Breast epithelium (tissue), 4 donors: ENCODE results near the gene ZRSR2. TPM values are rescaled to one million over a fixed set of nuclear protein-coding genes. Genes with fewer than 3 reads are reported as not detected.

Source experiments
- DNase-seq, 2 donors: peaks; one replicate each; pipeline ENCODE4 v3.0.0-alpha.2; 2019; ENCODE audit warnings: low spot score in 2 of 2
- H3K27ac ChIP-seq, 2 donors: fragments of 200-600 bp; sonication (generic) in 1 of 2; one replicate each; pipeline ENCODE4 v1.5.1; 2016 to 2019; ENCODE audit warnings: mild to moderate bottlenecking in 1 of 2
- H3K27me3 ChIP-seq, 2 donors: fragments of 200-600 bp; sonication (generic) in 1 of 2; one replicate each; pipeline versions ENCODE4 v1.5.1 to v1.6.0; 2017 to 2019; ENCODE audit warnings: control low read depth in 1 of 2, mild to moderate bottlenecking in 1 of 2
- H3K36me3 ChIP-seq: fragments of 200-600 bp; one replicate; pipeline ENCODE4 v1.5.1; 2019
- H3K4me1 ChIP-seq, 2 donors: fragments of 200-600 bp; sonication (generic); one replicate each; pipeline ENCODE4 v1.5.1; 2016 to 2019; ENCODE audit warnings: control low read depth in 1 of 2
- H3K4me3 ChIP-seq, 3 donors: fragments of 200-600 bp; sonication (generic); 1 replicate in 2 of 3; 2 replicates in 1 of 3; pipeline ENCODE4 v1.5.1; 2016 to 2019; ENCODE audit warnings: mild to moderate bottlenecking in 3 of 3, moderate library complexity in 2 of 3
- H3K9me3 ChIP-seq, 2 donors: fragments of 200-600 bp; sonication (generic) in 1 of 2; one replicate each; pipeline ENCODE4 v1.5.1; 2016 to 2019; ENCODE audit warnings: control low read depth in 1 of 2
- POLR2A ChIP-seq: fragments of 450-650 bp; IDR thresholded peaks from one replicate; pipeline ENCODE4 v1.6.1; 2016; ENCODE audit warnings: antibody characterized with exemption, mild to moderate bottlenecking, moderate library complexity
- POLR2AphosphoS5 ChIP-seq, 3 donors: sonication (generic); formaldehyde crosslinking; IDR thresholded peaks; one replicate each; pipeline ENCODE4 v1.6.1; 2017; ENCODE audit warnings: antibody characterized with exemption in 3 of 3
- intact Hi-C: fragments of 100-400 bp; cut with DNase I; formaldehyde crosslinking; loops from one replicate; pipeline ENCODE4 v1.15.1; 2023; ENCODE audit warnings: low total_unique reads
- total RNA-seq, 3 donors: library from RNA; depleted of rRNA; stranded (reverse); fragments of >200 nt; gene quantifications; one replicate each; pipeline ENCODE4 v1.1.0, GENCODE V29; 2016
- TF ChIP-seq, protein P1 (sequence below), 3 donors: fragments of 450-650 bp; IDR thresholded peaks; one replicate each; pipeline ENCODE4 v1.5.1; 2016 to 2017; ENCODE audit warnings: antibody characterized with exemption in 3 of 3, mild to moderate bottlenecking in 3 of 3, moderate library complexity in 3 of 3

Gene ZRSR2
- total RNA-seq, 3 donors from 2014 or later: 8.9 to 9.8 (median 9.8) TPM

DNA sequence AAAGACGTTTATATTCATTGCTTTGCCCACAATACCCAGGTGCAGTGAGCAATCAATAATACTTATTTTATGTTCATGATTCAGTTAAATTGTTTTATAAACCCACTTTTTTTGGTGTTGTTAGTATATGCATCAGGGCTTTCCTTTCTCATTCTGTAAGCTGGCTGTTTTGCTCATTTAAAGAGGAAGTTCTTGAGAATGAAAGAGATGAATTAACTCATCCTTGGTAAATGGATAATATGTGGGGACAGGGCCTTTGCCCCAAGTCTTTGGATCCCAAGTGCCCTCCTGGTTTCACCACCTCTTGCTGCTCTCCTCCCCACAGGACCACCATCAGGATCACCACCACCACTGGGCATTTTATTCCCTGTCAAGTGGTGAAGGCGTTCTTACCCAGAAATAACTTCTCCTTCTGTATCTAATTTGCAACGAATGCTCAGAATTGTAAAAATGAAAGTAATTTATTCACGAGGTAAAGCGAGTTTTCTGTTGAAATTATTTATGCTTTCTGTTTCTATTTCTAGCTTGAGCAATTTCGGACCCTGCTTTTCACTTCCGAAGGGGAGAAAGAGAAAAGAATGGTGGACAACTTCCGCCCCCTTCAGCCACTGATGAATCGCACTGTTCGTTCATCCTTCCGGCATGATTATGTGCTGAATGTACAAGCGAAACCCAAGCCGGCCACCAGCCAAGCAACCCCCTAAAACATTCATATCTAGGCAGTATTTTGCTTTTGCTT is 8.2 kb upstream of the ZRSR2 start:
- no peak overlapping the region for H3K27ac ChIP-seq
- no peak for DNase-seq
- TF ChIP-seq POLR2AphosphoS5 (IDR thresholded peaks at IDR 0.05) (no peak), POLR2A (no peak)
- TF ChIP-seq, protein P1, sequence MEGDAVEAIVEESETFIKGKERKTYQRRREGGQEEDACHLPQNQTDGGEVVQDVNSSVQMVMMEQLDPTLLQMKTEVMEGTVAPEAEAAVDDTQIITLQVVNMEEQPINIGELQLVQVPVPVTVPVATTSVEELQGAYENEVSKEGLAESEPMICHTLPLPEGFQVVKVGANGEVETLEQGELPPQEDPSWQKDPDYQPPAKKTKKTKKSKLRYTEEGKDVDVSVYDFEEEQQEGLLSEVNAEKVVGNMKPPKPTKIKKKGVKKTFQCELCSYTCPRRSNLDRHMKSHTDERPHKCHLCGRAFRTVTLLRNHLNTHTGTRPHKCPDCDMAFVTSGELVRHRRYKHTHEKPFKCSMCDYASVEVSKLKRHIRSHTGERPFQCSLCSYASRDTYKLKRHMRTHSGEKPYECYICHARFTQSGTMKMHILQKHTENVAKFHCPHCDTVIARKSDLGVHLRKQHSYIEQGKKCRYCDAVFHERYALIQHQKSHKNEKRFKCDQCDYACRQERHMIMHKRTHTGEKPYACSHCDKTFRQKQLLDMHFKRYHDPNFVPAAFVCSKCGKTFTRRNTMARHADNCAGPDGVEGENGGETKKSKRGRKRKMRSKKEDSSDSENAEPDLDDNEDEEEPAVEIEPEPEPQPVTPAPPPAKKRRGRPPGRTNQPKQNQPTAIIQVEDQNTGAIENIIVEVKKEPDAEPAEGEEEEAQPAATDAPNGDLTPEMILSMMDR (IDR thresholded peaks at IDR 0.05): no peak
- H3K4me1 ChIP-seq: no peaks in the 10 kb centered on the region
- no peaks in the 10 kb centered on the region for H3K27me3 ChIP-seq
- intact Hi-C loops: no loop called here
- H3K36me3 ChIP-seq: no peaks in the 10 kb centered on the region
- no peaks in the 10 kb centered on the region for H3K9me3 ChIP-seq
- H3K4me3 ChIP-seq: no peak overlapping the region

DNA sequence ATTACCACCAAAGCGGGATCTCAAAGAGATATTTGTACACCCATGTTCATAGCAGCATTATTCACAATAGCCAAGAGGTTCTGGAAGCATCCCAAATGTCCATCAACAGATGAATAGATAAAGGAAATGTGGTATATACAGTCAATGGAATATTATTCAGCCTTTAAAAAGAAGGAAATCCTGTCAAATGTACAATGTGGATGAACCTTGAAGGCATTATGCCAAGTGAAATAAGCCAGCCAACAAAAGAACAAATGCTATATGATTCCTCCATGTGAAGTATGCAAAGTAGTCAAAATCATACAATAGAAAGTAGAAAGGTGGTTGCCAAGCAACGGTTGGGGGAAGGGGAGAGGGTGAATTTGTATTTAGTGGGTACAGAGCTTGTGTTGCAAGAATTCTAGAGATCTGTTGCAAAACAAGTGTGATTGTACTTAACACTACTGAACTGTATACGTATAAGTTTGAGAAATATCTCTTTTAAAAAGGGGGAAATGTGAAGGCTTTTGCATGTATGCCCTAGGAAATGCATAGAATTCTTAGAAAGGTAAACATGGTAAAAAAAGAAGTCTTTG is 5.0 kb upstream of the ZRSR2 start:
- intact Hi-C loops: no loop called here
- Histone ChIP-seq H3K4me3 (no peak overlapping the region), H3K4me1 (no peaks in the 10 kb centered on the region), H3K27ac (no peak overlapping the region), H3K9me3 (no peaks in the 10 kb centered on the region), H3K36me3 (no peaks in the 10 kb centered on the region), H3K27me3 (no peaks in the 10 kb centered on the region)
- TF ChIP-seq POLR2A (no peak), POLR2AphosphoS5 (IDR thresholded peaks at IDR 0.05) (no peak)
- TF ChIP-seq, protein P1 (IDR thresholded peaks at IDR 0.05): no peak
- no peak for DNase-seq

DNA sequence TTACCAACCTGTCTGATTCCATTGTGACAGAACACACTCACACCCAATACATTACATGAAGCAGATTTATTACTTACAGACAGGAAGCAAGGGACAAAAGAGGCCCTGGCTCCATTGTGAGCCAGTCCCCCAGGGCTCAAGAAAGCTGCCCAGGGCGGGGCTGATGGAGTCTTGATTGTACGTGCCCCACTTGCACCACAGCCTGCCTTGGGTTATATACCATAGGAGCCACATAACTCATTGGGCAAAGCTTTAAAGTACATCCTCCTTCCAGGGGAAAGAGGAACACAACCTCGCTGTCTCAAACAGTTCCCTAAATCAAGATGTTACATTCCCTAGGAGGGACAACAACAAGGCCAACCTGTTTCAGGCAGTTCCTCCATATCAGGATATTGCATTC is 3.4 kb upstream of the ZRSR2 start:
- Histone ChIP-seq H3K27me3 (no peaks in the 10 kb centered on the region), H3K4me3 (no peak overlapping the region), H3K4me1 (no peaks in the 10 kb centered on the region), H3K27ac (no peak overlapping the region), H3K9me3 (no peaks in the 10 kb centered on the region), H3K36me3 (no peaks in the 10 kb centered on the region)
- no peak for DNase-seq
- TF ChIP-seq POLR2AphosphoS5 (IDR thresholded peaks at IDR 0.05) (no peak), POLR2A (no peak)
- TF ChIP-seq, protein P1 (IDR thresholded peaks at IDR 0.05): no peak
- intact Hi-C loops: no loop called here

DNA sequence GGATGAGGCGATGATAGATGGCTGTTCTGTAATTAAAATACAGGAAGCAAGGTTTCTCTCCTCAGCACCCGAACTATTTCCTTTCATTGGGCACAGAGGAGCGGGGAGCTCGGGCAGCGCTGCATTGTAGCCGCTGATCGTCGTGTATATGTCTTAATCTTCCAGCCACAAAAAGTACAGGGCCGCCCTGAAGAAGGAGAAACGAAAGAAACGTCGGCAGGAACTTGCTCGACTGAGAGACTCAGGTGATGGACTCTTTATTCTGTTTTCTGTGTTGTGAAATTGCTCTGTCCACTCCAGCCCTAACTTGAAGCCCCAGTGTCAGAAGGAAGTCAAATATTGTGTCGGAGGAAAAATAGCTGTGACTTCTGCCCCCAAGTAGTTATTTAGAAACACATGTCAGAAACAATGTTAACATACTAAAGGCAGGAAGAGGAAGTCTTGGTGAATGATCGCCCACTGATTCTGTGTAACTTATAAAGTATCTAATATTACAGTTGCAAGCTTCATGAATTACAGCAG is 546 bp downstream of the ZRSR2 start:
- intact Hi-C loops: no loop called here
- no peaks in the 10 kb centered on the region for H3K27me3 ChIP-seq
- no peaks in the 10 kb centered on the region for H3K4me1 ChIP-seq
- peak overlapping the region; percentile 75 to 85 for H3K27ac ChIP-seq
- H3K36me3 ChIP-seq: no peaks in the 10 kb centered on the region
- H3K4me3 ChIP-seq: peak overlapping the region; percentile 61 to 79 (median 61)
- TF ChIP-seq POLR2AphosphoS5 (IDR thresholded peaks at IDR 0.05) (no peak), POLR2A (no peak)
- TF ChIP-seq, protein P1 (IDR thresholded peaks at IDR 0.05): no peak
- no peaks in the 10 kb centered on the region for H3K9me3 ChIP-seq
- DNase-seq: no peak

DNA sequence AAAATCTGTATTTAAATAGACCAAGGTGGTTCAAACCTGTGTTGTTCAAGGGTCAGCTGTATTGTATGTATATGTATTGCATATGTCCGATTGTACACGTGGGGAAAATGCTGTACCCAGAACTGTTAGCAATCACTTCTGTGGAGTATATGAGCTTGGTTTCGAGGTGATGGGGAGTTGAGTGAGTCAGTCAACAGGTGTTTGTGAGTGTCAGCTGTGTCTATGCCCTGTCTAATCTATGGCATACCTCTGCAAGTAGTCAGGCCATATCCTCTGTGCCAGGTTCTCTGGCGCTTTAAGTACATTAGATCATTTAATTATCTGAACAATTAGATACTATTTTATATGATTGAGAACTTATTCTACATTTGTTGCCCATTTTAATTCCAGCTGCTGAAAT is 7.4 kb downstream of the ZRSR2 start:
- TF ChIP-seq POLR2A (no peak), POLR2AphosphoS5 (IDR thresholded peaks at IDR 0.05) (no peak)
- TF ChIP-seq, protein P1 (IDR thresholded peaks at IDR 0.05): no peak
- no peak overlapping the region for H3K4me3 ChIP-seq
- no peak overlapping the region for H3K27ac ChIP-seq
- no peaks in the 10 kb centered on the region for H3K9me3 ChIP-seq
- H3K4me1 ChIP-seq: no peaks in the 10 kb centered on the region
- no peak for DNase-seq
- intact Hi-C loops: no loop called here
- no peaks in the 10 kb centered on the region for H3K36me3 ChIP-seq
- no peaks in the 10 kb centered on the region for H3K27me3 ChIP-seq
